Measurements from ENCODE around the gene SRGAP3.

- TF ChIP-seq TBL1XR1 (IDR thresholded peaks at IDR 0.05; ENCODE audit: low read depth, low read length) (no peak), HDAC2 (IDR thresholded peaks at IDR 0.05) (no peak), MAX (IDR thresholded peaks at IDR 0.05; ENCODE audit: low read depth, low read length) (no peak), RAD21 (IDR thresholded peaks at IDR 0.05; ENCODE audit: insufficient read depth, low read depth, low read length) (no peak), GABPA (IDR thresholded peaks at IDR 0.05; ENCODE audit: low read depth) (no peak), RBBP5 (conservative IDR thresholded peaks at IDR 0.05) (no peak), CEBPB (IDR thresholded peaks at IDR 0.05; ENCODE audit: borderline replicate concordance in 1 of 2, low read depth in 2 of 2, low read length in 2 of 2) (no peak), NRF1 (conservative IDR thresholded peaks at IDR 0.05; ENCODE audit: low read depth, low read length) (no peak), BCL3 (IDR thresholded peaks at IDR 0.05; ENCODE audit: borderline replicate concordance, insufficient read depth, low read depth, low read length, poor library complexity, severe bottlenecking) (no peak), CTCF (IDR thresholded peaks at IDR 0.05 in 2 of 3, conservative IDR thresholded peaks at IDR 0.05 in 1 of 3; ENCODE audit: control insufficient read depth in 2 of 3, extremely low read depth in 1 of 3, insufficient read depth in 1 of 3, low read depth in 3 of 3, low read length in 3 of 3) (no peak), CHD2 (IDR thresholded peaks at IDR 0.05; ENCODE audit: borderline replicate concordance, low read depth, low read length) (no peak), CREM (IDR thresholded peaks at IDR 0.05; ENCODE audit: low read depth) (no peak), TAF1 (IDR thresholded peaks at IDR 0.05; ENCODE audit: borderline replicate concordance, low read depth, low read length) (no peak), CREB1 (IDR thresholded peaks at IDR 0.05; ENCODE audit: low read depth) (no peak)
Measured at GRCh38 chr3:8975081-8976020, 274.1 kb downstream of the SRGAP3 start.
